ENCODE results near the gene APEX2.
"Not testable (repeated sequence)": the region's sequence is repeated elsewhere in the genome, so short reads cannot be mapped to it uniquely, and the experiment has no call there.

Gene APEX2, protein sequence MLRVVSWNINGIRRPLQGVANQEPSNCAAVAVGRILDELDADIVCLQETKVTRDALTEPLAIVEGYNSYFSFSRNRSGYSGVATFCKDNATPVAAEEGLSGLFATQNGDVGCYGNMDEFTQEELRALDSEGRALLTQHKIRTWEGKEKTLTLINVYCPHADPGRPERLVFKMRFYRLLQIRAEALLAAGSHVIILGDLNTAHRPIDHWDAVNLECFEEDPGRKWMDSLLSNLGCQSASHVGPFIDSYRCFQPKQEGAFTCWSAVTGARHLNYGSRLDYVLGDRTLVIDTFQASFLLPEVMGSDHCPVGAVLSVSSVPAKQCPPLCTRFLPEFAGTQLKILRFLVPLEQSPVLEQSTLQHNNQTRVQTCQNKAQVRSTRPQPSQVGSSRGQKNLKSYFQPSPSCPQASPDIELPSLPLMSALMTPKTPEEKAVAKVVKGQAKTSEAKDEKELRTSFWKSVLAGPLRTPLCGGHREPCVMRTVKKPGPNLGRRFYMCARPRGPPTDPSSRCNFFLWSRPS

DNA sequence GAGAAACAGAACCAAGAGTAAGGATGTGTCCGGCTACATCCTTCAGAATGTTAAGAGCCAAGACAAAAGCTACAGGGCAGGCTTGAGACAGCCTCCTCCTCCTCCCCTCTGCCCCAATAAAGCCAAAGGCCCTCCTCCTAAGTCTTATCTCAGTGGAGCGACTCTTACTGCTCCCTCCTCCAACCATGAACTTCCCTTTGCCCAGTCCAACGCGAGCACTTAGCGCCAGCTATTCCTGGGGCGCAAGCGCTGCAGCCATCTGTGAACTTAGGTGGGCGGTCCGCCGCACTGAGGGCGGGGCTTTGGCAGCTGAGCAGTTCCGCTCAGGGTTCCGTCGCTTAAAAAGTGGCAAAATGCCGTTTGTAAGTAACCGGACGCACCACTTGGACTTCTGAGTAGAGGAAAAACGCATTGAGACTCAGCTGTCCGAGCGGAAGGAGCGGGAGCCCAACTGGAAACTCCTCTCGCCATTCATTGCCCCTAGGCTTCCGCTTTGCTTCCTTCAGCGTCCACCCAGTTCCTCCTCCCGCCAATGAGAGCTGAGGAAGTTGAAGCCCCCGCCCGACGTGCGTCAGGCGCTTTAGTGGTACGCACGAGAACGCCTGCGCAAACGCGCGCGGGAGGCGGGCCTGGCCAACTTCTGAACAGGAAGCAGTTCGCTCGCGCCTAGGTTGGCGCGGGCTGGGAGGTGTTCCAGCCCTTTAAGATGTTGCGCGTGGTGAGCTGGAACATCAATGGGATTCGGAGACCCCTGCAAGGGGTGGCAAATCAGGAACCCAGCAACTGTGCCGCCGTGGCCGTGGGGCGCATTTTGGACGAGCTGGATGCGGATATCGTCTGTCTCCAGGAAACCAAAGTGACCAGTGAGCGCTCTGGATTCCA, at the start of gene APEX2:
APEX2 (plus strand) TSS at position 647 of the 882 bp plus-strand sequence; CDS start at position 707, 60 bp downstream.
- peak; percentile 78 for DNase-seq

DNA sequence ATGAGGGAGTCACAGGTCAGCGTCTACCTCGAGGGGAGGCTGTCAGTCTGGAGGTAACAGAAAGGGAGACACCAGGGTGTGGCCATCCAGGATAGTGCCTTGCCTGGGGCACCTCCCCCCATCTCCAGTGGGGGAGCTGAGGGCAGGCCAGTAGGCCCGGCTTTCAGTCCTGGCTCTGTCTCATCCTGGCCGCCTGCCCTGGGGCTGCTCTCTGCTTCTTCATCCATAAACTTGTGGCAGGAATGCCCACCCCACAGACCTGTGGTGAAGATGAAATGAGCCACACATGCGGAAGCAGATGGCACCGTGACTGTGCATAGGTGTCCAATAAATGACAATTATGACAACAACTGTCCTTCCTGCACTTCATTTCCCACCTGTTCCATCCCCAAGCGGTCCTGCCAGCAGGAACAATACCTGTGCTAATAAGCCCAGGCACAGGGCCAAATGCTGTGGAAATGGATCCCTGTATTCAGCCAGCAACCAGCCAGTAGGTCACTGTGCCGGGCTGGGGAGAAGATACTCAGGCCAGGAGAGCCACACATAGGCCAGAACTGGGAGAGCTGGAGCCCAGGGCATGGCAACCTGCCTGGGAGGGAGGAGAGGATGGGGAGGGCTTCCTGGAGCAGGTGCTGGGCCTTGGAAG, 49.3 kb upstream of the APEX2 start:
- DNase-seq: no peak

DNA sequence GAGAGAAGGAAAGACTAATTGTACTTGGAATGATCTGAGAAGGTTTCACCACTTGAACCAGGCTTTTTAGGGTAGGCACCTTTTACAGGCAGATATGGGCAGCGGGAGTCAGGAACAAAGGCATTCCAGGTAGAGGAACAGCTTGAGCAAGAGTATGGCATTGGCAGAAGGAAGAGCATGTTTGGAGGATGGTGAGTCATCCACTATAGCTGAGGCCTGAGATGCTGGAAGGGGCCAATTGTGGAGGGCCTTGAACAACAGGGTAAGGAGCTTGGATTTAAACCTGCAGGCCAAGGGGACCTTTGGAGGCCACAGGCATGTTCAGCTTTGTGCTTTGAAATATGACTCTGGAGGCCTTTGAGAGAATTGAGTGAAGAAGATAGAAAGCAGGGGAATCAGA, 38.4 kb upstream of the APEX2 start:
- no peak for DNase-seq

DNA sequence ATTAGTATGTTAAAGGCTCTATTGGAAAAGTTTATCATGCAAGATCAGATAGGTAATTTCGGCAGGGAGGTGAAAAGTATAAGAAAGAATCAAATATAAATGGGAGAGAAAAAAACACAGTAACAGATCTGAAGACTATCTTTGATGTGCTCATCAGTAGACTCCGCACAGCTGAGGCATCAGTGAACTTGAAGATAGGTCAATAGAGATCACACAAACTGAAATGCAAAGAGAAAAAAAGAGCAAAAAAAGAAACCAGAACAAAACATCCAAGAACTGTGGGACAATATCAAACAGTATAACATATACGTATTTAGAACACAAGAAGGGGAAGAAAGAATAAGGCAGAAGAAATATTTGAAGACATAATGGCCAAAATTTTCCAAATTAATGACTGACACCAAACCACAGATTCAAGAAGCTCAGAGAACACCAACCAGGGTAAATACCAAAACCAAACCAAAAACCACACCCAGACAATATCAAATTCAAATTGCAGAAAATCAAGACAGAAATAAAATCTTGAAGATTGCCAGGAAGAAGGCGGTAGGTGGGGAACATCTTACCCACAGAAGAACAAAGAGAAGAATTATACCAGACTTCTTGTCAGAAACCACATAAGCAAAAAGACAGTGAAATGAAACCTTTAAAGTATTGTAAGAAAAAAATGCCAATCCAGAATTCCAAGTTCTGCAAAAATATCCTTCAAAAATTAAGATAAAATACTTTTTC, 35.2 kb upstream of the APEX2 start:
- no peak for DNase-seq

DNA sequence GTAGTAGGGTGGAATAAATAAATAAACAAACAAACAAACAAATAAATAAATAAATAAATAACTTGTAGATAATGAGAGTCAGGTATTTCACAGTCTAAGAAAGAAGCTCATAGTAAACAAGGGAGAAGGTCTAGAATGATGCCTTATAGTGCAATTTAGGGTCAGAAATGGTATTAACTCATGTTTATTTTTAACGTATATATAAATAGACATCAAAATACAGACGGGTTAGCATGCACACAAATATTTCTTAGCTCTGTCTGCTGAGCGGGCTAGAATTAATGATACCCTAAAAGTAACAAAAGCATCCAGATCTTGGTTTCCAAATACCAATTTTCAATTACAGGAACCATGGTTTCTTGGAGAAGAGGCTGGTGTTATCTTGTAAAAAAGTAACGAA, 22.8 kb upstream of the APEX2 start:
- DNase-seq: no peak

DNA sequence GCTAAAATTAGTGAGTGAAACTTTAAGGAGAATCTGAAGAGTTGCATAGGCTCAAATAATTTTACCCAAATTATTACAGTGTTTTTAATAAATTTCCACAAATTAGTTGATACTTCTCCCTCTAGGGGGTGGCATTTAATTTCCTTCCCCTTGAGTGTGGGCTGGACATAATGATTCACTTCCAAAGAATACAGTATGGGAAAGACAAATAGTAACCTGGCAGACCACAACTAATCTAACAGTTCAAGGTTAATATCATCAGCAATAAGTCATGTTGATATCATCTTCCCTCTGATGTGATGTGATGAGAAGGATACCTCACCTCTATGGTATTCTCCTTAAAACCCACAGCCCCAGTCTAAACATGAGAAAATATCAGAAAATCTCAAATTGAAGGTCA, 21.7 kb upstream of the APEX2 start:
- DNase-seq: no peak

DNA sequence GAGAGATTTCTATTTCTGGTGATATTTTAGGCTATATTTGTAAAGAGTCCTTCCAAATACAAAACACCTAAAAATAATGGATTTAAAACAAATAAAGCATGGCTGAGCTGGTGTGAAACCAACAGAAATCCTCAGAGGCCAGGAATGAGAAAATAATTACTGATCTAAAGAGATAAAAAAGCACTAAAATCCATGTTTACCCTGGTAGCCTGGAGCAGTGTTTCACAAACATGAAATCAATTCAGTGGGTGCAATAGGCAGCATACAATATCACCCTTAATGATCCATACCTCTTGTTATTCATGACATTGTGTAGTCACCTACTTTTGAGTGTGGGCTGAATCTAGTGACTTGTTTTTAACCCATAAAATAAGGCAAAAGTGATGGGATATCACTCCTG, 20.7 kb upstream of the APEX2 start:
- no peak for DNase-seq

DNA sequence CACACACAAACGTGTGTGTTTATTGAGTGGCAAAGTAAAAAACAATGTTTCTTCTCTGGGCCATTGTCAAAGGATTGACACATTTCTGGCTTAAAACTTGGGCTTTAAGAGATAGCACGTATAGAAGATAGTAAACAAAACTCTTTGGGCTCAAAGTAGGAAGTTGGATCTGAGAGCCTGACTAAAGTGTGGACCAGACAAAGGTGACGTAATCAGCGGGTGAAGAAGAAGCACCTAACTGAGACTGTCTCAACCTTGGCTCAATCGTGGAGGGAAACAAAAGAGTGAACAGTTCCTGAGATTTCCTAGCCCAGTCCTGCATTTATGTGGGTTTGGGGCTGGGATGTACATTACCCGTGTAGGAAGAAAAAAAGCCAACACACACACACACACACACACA, 19.8 kb upstream of the APEX2 start:
- DNase-seq: no peak

DNA sequence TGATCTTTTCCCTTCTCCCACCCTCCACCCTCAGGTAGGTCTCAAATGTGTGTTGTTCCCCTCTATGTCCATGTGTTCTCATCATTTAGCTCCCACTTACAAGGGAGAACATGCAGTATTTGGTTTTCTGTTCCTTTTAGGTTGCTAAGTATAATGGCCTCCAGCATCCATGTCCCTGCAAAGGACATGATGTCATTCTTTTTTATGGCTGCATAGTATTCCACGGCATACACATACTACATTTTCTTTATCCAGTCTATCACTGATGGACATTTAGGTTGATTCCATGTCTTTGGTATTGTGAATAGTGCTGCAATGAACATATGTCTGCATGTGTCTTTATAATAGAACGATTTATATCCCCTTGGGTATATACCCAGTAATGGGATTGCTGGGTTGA, 16.9 kb upstream of the APEX2 start:
- DNase-seq: not testable (repeated sequence)

DNA sequence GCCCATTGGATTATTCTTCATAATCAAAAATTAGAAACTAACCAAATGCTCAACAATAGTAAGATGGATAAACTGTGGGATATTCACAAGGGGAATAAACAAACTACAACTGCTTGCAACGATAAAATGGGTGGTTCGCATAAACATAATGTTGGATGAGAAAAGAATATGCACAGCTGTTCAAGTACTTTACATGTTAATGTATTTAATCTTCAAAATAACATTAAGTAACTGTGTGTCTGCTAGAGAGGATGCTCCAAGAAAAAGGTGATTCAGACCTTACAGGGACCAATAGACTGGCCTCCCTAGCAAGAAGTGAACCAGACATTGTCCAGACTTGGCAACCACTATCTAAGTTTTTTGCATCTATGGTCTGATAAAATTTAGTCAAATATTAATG, 8.5 kb upstream of the APEX2 start:
- no peak for DNase-seq

DNA sequence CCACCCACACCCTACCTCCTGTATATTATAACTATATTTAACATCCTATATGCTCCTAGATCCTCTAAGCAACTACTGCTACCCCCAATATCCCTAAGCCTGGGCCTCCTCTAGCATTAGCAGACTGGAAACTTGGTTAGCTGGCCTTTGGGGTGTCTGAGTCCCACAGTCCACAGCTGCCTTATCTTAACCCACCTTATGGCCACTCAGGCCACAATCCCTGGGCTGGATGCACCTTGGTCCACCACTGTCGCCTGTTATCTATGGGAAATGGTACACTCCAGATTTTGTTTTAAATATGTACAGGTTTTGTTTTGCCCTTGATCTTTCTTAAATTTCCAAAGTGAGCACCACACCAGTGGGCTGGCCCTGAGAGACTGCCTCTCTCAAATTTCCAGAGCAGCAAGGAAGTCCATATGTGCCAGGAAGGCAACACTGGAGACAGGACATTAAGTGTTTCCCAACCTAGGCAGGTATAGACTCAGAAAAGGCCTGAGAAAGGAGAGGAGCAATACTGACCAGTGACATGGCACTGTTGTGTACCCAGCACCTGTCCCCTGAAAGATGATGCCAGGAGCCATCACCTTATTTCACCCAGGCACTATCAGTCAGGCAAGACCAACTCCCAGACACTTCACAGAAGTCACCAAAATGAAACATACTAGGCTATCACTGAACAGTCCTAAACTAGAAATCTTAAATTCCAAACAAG, 7.1 kb upstream of the APEX2 start:
- DNase-seq: no peak

DNA sequence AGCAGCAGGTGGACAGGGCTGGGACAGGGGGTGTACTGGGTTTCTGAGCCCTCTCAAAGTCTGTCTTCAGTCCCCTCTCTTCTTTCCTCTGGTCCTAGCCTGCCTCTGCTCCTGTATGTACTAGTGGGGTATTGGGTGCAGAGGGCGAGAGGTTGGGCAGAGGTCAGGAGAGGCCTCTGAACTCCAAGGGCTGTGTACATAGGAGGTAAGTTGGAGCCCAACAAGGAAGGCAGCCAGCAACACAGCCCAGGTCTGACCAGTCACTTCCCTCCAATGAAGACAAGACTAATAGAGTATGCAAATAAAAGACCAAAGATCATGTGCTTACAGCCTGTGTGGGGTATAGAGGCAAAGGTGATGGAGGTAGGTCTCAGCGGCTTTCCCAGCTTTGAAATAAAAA, 6.1 kb upstream of the APEX2 start, which contains the start of gene PFKFB1:
PFKFB1 (minus strand) TSS at position 90 of the 400 bp plus-strand sequence. CDS start 181 bp downstream, outside the sequence.
- DNase-seq: no peak

DNA sequence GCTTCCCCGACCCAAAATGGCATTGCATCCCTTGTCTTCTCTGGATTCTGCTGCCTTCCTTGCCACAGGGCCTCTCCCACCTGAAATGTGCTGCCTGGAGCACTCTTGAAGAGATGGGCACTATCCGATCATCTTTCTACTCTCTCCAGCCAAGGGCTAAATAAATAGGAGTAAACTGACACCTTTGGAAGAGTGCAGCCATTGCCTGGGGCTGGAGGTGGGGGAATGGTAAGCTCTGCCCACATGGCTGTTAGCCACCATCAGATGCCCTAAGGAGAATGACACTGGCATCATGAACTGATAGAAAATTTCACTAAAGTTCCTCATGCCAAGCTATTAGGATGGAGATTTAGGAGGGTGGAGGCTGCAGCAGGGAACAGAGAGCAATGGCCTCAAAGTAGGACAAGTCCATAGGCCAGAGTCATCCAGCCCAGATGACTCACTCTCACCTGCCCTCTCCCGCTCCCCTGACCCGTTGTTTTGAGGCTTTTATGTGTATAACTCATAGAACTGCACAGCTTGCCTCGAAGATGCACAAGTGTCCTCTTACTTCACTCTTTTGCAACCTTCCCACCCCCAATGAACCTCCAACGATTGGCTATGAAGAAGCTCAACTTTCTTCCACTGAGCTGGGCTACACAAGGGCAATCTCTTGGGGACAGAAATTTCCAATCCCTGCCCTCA, 5.4 kb upstream of the APEX2 start:
- DNase-seq: no peak

DNA sequence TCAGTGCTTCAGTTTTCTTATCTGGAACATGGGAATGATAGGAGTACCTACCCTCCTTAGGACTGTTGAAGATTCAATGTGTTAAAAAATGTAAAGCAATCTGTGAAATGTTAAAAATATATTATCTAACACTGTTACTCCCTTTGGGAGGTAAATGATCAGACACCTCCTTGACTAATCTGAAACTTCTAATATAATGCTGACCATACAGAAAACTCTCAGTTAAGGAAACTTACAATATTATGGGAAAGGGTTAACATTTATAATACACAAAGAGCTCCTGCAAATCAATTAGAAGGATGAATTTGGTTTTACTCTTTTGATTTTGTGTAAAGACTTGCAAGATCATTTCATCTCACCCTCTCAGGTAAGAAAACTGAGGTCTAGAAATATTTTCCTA, 4.5 kb upstream of the APEX2 start:
- DNase-seq: no peak

DNA sequence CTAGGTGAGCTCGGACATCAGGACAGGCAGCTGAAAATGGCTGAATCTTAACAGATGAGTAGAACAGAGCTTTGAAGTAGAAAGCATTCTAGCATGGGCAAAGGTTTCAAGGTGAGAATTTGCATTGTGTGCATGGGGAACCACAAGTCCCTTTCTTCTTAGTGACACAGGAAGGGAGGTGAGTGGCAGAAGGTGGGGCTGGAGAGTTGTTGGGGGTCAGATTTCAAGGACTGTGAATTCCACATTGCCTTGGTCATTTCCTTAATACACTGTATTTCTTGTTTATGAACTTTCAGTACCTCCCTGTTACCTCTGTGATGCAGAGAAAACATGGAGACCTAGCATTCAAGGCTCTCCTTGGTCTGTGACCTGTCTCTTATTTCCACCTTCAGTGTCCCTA, 4.1 kb downstream of the APEX2 start:
- no peak for DNase-seq

DNA sequence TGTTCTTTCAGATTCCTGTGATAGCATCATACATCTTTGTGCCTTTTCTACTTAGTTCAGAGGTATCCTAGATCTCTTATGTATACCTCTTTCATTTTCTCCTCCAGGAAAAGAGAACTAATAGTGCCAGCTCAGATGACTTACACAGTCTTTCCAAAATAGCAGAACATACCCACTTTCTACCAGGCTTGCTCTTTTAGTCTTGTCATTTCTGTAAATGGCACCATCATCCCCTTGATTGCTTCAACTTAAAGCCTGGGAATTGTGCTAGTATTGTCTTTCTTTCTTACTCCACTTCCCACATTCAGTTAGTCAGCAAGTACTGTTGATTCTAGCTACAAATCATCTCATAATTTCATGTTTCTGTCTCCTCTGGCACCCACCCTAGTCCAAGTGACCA, 5.1 kb downstream of the APEX2 start:
- DNase-seq: no peak

DNA sequence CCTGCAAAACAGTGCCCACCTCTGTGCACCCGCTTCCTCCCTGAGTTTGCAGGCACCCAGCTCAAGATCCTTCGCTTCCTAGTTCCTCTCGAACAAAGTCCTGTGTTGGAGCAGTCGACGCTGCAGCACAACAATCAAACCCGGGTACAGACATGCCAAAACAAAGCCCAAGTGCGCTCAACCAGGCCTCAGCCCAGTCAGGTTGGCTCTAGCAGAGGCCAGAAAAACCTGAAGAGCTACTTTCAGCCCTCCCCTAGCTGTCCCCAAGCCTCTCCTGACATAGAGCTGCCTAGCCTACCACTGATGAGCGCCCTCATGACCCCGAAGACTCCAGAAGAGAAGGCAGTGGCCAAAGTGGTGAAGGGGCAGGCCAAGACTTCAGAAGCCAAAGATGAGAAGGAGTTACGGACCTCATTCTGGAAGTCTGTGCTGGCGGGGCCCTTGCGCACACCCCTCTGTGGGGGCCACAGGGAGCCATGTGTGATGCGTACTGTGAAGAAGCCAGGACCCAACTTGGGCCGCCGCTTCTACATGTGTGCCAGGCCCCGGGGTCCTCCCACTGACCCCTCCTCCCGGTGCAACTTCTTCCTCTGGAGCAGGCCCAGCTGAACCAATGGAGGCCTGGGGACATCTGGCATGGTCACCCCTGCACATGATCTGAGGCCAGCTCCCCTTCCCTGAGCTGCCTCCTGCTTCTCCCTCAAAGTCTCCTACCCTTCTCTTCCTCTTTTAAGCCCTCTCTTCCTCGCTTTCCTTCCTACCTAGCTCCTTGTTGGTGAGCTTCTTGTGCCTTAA, 6.9 kb downstream of the APEX2 start:
- no peak for DNase-seq

DNA sequence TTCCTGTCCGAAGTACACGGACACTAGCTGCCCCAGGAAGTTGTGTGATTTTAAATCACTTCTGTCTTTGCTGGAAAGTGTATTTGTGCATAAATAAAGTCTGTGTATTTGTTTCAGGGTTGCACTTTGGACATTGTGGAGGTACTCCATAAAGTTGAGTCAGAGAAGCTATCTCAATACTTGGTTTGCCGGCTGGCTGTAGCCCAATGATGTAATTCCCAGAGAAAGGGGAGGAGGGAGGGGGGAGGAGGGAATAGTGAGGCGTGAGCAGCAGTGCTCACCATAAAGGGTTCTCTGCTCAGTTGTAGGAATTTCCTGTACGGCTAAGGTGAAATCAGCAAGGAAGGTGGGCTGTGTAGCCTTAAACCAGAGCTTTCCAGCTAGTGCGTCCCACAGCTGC, 7.5 kb downstream of the APEX2 start:
- DNase-seq: no peak

DNA sequence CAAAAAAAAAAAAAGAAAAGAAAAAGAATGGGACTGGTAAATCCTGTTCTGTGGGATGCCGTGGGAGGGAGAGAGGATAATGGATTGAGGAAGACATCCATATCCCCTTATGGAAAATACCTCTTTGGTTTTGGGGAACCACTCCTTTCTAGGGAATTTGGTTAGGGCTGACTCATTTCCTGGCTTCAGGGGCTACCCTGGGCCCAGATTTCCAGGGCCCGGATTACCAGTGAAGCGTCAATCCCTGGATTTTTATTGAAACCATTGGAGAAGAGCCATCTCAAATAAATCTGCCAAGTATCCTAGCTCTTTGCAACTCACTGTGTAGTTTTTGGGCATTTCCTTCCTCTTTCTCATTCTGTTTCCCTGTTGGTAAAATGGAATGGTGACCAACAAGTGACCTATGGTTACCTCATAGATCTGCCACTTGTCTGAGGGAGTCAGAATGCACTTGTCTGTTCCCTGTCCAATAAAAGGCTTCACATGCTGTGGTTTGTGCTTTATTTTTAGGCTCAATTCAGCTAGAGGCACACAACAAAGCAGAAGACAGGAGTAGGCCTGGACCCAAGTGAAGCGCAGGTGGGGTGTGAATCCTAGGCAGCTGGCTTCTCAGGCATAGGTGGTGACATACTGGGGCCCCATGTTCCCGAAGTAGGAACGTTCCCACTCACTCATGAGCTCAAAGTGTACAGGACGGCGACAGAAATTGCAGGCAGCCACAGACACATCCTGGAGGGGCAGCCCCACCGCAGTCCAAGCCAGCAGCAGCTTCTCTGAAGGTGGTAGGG, 8.6 kb downstream of the APEX2 start:
- no peak for DNase-seq

DNA sequence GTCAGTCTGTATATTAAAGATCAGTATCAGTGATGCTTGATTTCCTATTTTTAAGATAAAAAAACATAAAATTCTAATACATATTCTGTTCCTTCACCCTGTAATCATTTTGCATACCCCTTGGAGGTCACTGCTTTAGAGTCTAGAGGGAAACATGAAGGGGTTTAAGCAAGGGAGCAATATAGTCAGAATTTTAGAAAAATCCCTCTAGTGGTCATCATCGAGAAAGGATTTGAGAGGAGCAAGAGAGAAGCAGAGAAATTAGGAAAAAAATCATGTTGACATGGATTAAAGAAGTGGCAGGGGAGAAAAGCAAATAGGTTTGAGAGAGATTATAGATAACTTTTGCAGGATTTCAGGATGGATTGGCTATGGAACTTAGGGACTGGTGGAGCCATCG, 11.1 kb downstream of the APEX2 start:
- no peak for DNase-seq

Data from NCI-H524 treated with DMSO at 0.1 percent for 48 hours (cell line).